GM18498 (cell line): Measurements from ENCODE around the gene PRDM11.

ENCODE experiments used
- ATAC-seq: cut with Tn5 transposase; IDR thresholded peaks from one replicate; pipeline ENCODE4 v1.9.1; 2021; ENCODE audit warnings: mild to moderate bottlenecking, moderate library complexity; ENCODE audit not compliant: unreplicated experiment

The PRDM11 gene

GRCh38 chr11:45174168-45174835, 27.9 kb downstream of the PRDM11 start:
- ATAC-seq = no peak

GRCh38 chr11:45174963-45175362, 28.5 kb downstream of the PRDM11 start:
- ATAC-seq = no peak

- no peak for ATAC-seq
Observed at GRCh38 chr11:45176996-45177395, 30.6 kb downstream of the PRDM11 start.

- ATAC-seq = no peak
Observed at GRCh38 chr11:45178223-45178622, 31.8 kb downstream of the PRDM11 start.

GRCh38 chr11:45178890-45179671, 32.6 kb downstream of the PRDM11 start:
- no peak for ATAC-seq

- ATAC-seq = no peak
Observed at GRCh38 chr11:45179686-45180178, 33.3 kb downstream of the PRDM11 start.

- no peak for ATAC-seq
Observed at GRCh38 chr11:45180179-45180847, 33.9 kb downstream of the PRDM11 start.

- ATAC-seq = no peak
Observed at GRCh38 chr11:45180848-45181192, 34.4 kb downstream of the PRDM11 start.

- ATAC-seq = no peak
Observed at GRCh38 chr11:45181193-45181888, 34.9 kb downstream of the PRDM11 start.

- ATAC-seq = no peak
Observed at GRCh38 chr11:45181889-45182550, 35.6 kb downstream of the PRDM11 start.

GRCh38 chr11:45182902-45183301, 36.5 kb downstream of the PRDM11 start:
- no peak for ATAC-seq

- ATAC-seq = no peak
Observed at GRCh38 chr11:45184640-45185039, 38.2 kb downstream of the PRDM11 start.

- no peak for ATAC-seq
Observed at GRCh38 chr11:45185228-45185729, 38.8 kb downstream of the PRDM11 start.

- ATAC-seq = no peak
Observed at GRCh38 chr11:45187375-45187774, 40.9 kb downstream of the PRDM11 start.

GRCh38 chr11:45188127-45188526, 41.7 kb downstream of the PRDM11 start:
- no peak for ATAC-seq

GRCh38 chr11:45189230-45189629, 42.8 kb downstream of the PRDM11 start:
- ATAC-seq = no peak

- no peak for ATAC-seq
Observed at GRCh38 chr11:45193695-45194094, 47.3 kb downstream of the PRDM11 start.

- ATAC-seq = no peak
Observed at GRCh38 chr11:45204761-45205160, 58.3 kb downstream of the PRDM11 start.

GRCh38 chr11:45205978-45206377, 59.5 kb downstream of the PRDM11 start:
- no peak for ATAC-seq

- ATAC-seq = no peak
Observed at GRCh38 chr11:45208135-45208534, 61.7 kb downstream of the PRDM11 start.
